ENCODE results near the gene GLIS1. TPM values are rescaled to one million over a fixed set of nuclear protein-coding genes. Genes with fewer than 3 reads are reported as not detected.

Gene GLIS1
- total and polyA plus RNA-seq, 10 of the 15 experiments (the other 5 are each of a cell fraction or from before 2014, with no cell fraction given) = not detected

- TF ChIP-seq BACH1 (IDR thresholded peaks at IDR 0.05; ENCODE audit: borderline replicate concordance) (no peak), HSF1 (IDR thresholded peaks at IDR 0.05; ENCODE audit: low read depth, low read length) (no peak), MLLT1 (IDR thresholded peaks at IDR 0.05) (no peak), RFX5 (IDR thresholded peaks at IDR 0.05; ENCODE audit: low read depth, low read length) (no peak), NFXL1 (IDR thresholded peaks at IDR 0.05; ENCODE audit: borderline replicate concordance) (no peak), RCOR1 (conservative IDR thresholded peaks at IDR 0.05; ENCODE audit: low read depth, low read length) (no peak)
- DNase-seq (ENCODE audit: low read depth, low spot score) (no peak), FAIRE-seq (no peak), ATAC-seq (no peak)
- in situ Hi-C loops (cut with MboI) = no loop called here
- no peaks in the 10 kb centered on the region for H3K79me2 ChIP-seq (ENCODE audit: control insufficient read depth, insufficient read depth, low read length)
- no peak overlapping the region for H3K4me3 ChIP-seq
- no peaks in the 10 kb centered on the region; the same call in 1 of the 2 replicates for H4K20me1 ChIP-seq (ENCODE audit: control insufficient read depth, insufficient read depth)
- H3K4me2 ChIP-seq (ENCODE audit: control insufficient read depth, insufficient read depth) = no peak overlapping the region
- H3K27me3 ChIP-seq (replicated peaks in 1 of 2; ENCODE audit: control insufficient read depth in 2 of 2, insufficient read depth in 2 of 2, low read length in 1 of 2) = peaks cover 0 to 4% of the 10 kb centered on the region in 2 experiments; a peak in 1 of 4 replicates
- 42% methylated on average over 17 of the region's 17 CpGs for WGBS (ENCODE audit: insufficient coverage, insufficient replicate concordance, low lambda C conversion rate, missing lambda C conversion rate)
- H3K36me3 ChIP-seq (ENCODE audit: control insufficient read depth in 2 of 2, insufficient read depth in 2 of 2, low read length in 1 of 2) = no peaks in the 10 kb centered on the region
- no peak overlapping the region for H3K27ac ChIP-seq (ENCODE audit: control insufficient read depth, insufficient read depth)
- no peak overlapping the region for H2AFZ ChIP-seq (ENCODE audit: control insufficient read depth, low read depth, low read length)
- ChIA-PET SMC1A (ENCODE audit: uncharacterized antibody, unreplicated experiment) (no interaction called here), RAD21 (ENCODE audit: unreplicated experiment) (no interaction called here), POLR2A (no interaction called here), CTCF (no interaction called here)
- no peak overlapping the region for H3K9ac ChIP-seq (ENCODE audit: control insufficient read depth, insufficient read depth, low read length)
- no peaks in the 10 kb centered on the region for H3K9me3 ChIP-seq (replicated peaks; ENCODE audit: control insufficient read depth, insufficient read depth, low read length)
- no TSS peak for BruUV-seq (replicated peaks)
- intact Hi-C loops (cut with micrococcal nuclease; ENCODE audit: unreplicated experiment) = no loop called here
- no peaks in the 10 kb centered on the region for H3K4me1 ChIP-seq (ENCODE audit: control insufficient read depth, insufficient read depth, low read length)
Observed at GRCh38 chr1:53728702-53729455, 10.1 kb downstream of the GLIS1 start.

Measured in GM12878 (cell line).